HepG2 (cell line): ENCODE results near the gene MDFIC. TPM values are rescaled to one million over a fixed set of nuclear protein-coding genes. Genes with fewer than 3 reads are reported as not detected.

Source experiments
- ATAC-seq: fragments of 200-7000 bp; cut with Tn5 transposase; 3 replicates; pipeline ENCODE4 v1.9.1; 2020; ENCODE audit warnings: mild to moderate bottlenecking, moderate library complexity
- BruUV-seq: library from RNA; stranded (reverse); fragments of 400-500 nt; replicated peaks from 2 replicates; lab custom pipeline; 2021; lab: Mats Ljungman, UMichigan
- CTCF ChIA-PET: fragments of 300-600 bp; formaldehyde crosslinking; extraction: SDS; loops from one replicate; lab custom pipeline; 2021; ENCODE audit warnings: low total read pairs, inconsistent platforms, low intra/inter-chr PET ratio; lab: Yijun Ruan, JAX
- POLR2A ChIA-PET: fragments of 350-600 bp; sonication (Branson Sonifier 250); formaldehyde crosslinking; loops from one replicate; lab custom pipeline; 2020; ENCODE audit warnings: antibody characterized with exemption, inconsistent platforms; lab: Yijun Ruan, JAX
- DNase-seq: peaks from one replicate; pipeline ENCODE4 v3.0.0-alpha.2; 2015; ENCODE audit warnings: low spot score
- FAIRE-seq: peaks from 3 replicates; lab custom pipeline; 2011; peaks lifted over from hg19 to GRCh38; lab: Jason Lieb, UNC
- H2AFZ ChIP-seq: one replicate; pipeline ENCODE4 v1.6.1; 2011; ENCODE audit warnings: low read length, inconsistent platforms
- H3K27ac ChIP-seq: fragments of 300-600 bp; 3 replicates; pipeline ENCODE4 v1.8.0; 2011; ENCODE audit warnings: mixed run types, mild to moderate bottlenecking, mixed read lengths, low read length, inconsistent platforms; ENCODE audit not compliant: insufficient read depth; ENCODE audit errors: extremely low read length
- H3K27me3 ChIP-seq, 2 experiments: fragments of 200-600 bp in 1 of 2; 2 replicates in 1 of 2; 3 replicates in 1 of 2; pipeline versions ENCODE4 v1.6.0 to v1.8.0; 2011; ENCODE audit warnings: low read length in 2 of 2, mild to moderate bottlenecking in 2 of 2, moderate library complexity in 2 of 2, inconsistent platforms in 1 of 2; ENCODE audit not compliant: insufficient read depth in 2 of 2, control insufficient read depth in 1 of 2
- H3K36me3 ChIP-seq, 2 experiments: fragments of 200-600 bp in 1 of 2; replicated peaks in 1 of 2; 2 replicates in 1 of 2; 3 replicates in 1 of 2; pipeline versions ENCODE4 v1.5.1 to v1.8.0; 2011; ENCODE audit warnings: low read length in 2 of 2, inconsistent platforms in 1 of 2; ENCODE audit not compliant: insufficient read depth in 2 of 2, control insufficient read depth in 1 of 2
- H3K4me1 ChIP-seq: 2 replicates; pipeline ENCODE4 v1.5.1; 2012; ENCODE audit warnings: low read length, inconsistent platforms; ENCODE audit not compliant: insufficient read depth
- H3K4me2 ChIP-seq: 2 replicates; pipeline ENCODE4 v1.6.0; 2011; ENCODE audit warnings: low read depth, low read length, inconsistent platforms
- H3K4me3 ChIP-seq, 3 experiments: fragments of 200-600 bp in 1 of 3; sonication (generic), shearing (Covaris generic) in 1 of 3; replicated peaks in 1 of 3; 2 replicates each; pipeline ENCODE4 v1.5.1; 2011 to 2016; ENCODE audit warnings: low read length in 3 of 3, inconsistent platforms in 2 of 3, low read depth in 2 of 3, mild to moderate bottlenecking in 2 of 3, control low read depth in 1 of 3, mixed read lengths in 1 of 3; ENCODE audit not compliant: insufficient read depth in 1 of 3
- H3K79me2 ChIP-seq: one replicate; pipeline ENCODE4 v1.6.1; 2011; ENCODE audit warnings: low read length, inconsistent platforms; ENCODE audit not compliant: insufficient read depth
- H3K9ac ChIP-seq: 2 replicates; pipeline ENCODE4 v1.6.0; 2011; ENCODE audit warnings: mild to moderate bottlenecking, low read depth, low read length, inconsistent platforms; ENCODE audit not compliant: insufficient read depth
- H3K9me3 ChIP-seq: 2 replicates; pipeline ENCODE4 v1.5.1; 2012; ENCODE audit warnings: mild to moderate bottlenecking, low read length
- H4K20me1 ChIP-seq: 2 replicates; pipeline ENCODE4 v1.6.0; 2011; ENCODE audit warnings: inconsistent platforms, mild to moderate bottlenecking, low read length, moderate library complexity; ENCODE audit not compliant: insufficient read depth
- ATF7-NPFF ChIP-seq: sonication (generic); formaldehyde crosslinking; IDR thresholded peaks from 2 replicates; pipeline ENCODE4 v1.8.1; 2023; ENCODE audit warnings: mild to moderate bottlenecking, low read depth, missing genetic modification reagents, moderate library complexity
- FOSL2 ChIP-seq: sonication (generic); formaldehyde crosslinking; IDR thresholded peaks from 2 replicates; pipeline ENCODE4 v1.4.0; 2020; ENCODE audit warnings: missing genetic modification reagents
- GZF1 ChIP-seq: sonication (generic); formaldehyde crosslinking; IDR thresholded peaks from 2 replicates; pipeline ENCODE4 v1.5.1; 2020; ENCODE audit warnings: mild to moderate bottlenecking, missing genetic modification reagents
- HOXA9 ChIP-seq: sonication (generic); formaldehyde crosslinking; IDR thresholded peaks from 2 replicates; pipeline ENCODE4 v1.8.1; 2022; ENCODE audit warnings: missing genetic modification reagents, mild to moderate bottlenecking, moderate library complexity, borderline replicate concordance
- KDM3A ChIP-seq: IDR thresholded peaks from 2 replicates; pipeline ENCODE4 v1.6.1; 2018; ENCODE audit warnings: low read depth, missing compliant biosample characterization
- NFYC ChIP-seq: IDR thresholded peaks from 2 replicates; pipeline ENCODE4 v1.6.1; 2016; ENCODE audit warnings: missing genetic modification reagents, missing compliant biosample characterization
- NR2F2 ChIP-seq: IDR thresholded peaks from 2 replicates; pipeline ENCODE4 v1.6.1; 2012; ENCODE audit warnings: low read depth, inconsistent platforms, borderline replicate concordance
- REXO4 ChIP-seq: sonication (generic); formaldehyde crosslinking; IDR thresholded peaks from 2 replicates; pipeline ENCODE4 v1.8.0; 2022; ENCODE audit warnings: missing genetic modification reagents, mild to moderate bottlenecking, borderline replicate concordance
- SATB2 ChIP-seq: sonication (generic); formaldehyde crosslinking; IDR thresholded peaks from 2 replicates; pipeline ENCODE4 v1.5.0; 2020; ENCODE audit warnings: missing genetic modification reagents
- SP5 ChIP-seq: IDR thresholded peaks from 2 replicates; pipeline ENCODE4 v1.6.1; 2016; ENCODE audit warnings: low read depth, borderline replicate concordance
- TBP ChIP-seq: sonication (generic); formaldehyde crosslinking; IDR thresholded peaks from 2 replicates; pipeline ENCODE4 v1.5.0; 2020; ENCODE audit warnings: missing genetic modification reagents
- WGBS: methylation state at CpG from one replicate; pipeline ENCODE4 v1.1.6; 2017; ENCODE audit warnings: low lambda C conversion rate; 5-methylcytosine and 5-hydroxymethylcytosine counted together
- in situ Hi-C: cut with HindIII; loops from 2 replicates; pipeline ENCODE4 v1.10.0; 2017; ENCODE audit warnings: low pct_unique_long_range_greater_than_20kb; ENCODE audit not compliant: extremely low pct_ligation_motif_present
- intact Hi-C: fragments of 100-400 bp; cut with micrococcal nuclease; formaldehyde crosslinking; loops from one replicate; pipeline ENCODE4 v1.10.0; 2022; ENCODE audit not compliant: unreplicated experiment
- polyA plus RNA-seq, 8 experiments: library from polyadenylated mRNA; depleted of rRNA in 3 of 8; stranded (reverse) in 7 of 8; unstranded in 1 of 8; fragments of >200 nt; fragmentation: Illumina TruSeq in 4 of 8; extraction: Trizol in 4 of 8; gene quantifications; 2 replicates each; pipeline versions ENCODE4 v1.2.1 to v1.2.3, GENCODE V29; 2011 to 2016; ENCODE audit warnings: low read depth in 4 of 8, missing spikeins in 1 of 8, mixed read lengths in 1 of 8; ENCODE audit not compliant: insufficient read depth in 1 of 8
- total RNA-seq, 5 experiments: library from RNA; depleted of rRNA; stranded (reverse); fragments of >200 nt; fragmentation: Illumina TruSeq; extraction: Trizol; gene quantifications; 2 replicates each; pipeline ENCODE4 v1.2.3, GENCODE V29; 2016; ENCODE audit warnings: low read depth in 1 of 5
- TF ChIP-seq, protein P1 (sequence below): sonication (generic); formaldehyde crosslinking; IDR thresholded peaks from 2 replicates; pipeline ENCODE4 v1.8.1; 2022; ENCODE audit warnings: low read depth, mild to moderate bottlenecking, missing genetic modification reagents
- TF ChIP-seq, protein P2 (sequence below): sonication (generic); formaldehyde crosslinking; IDR thresholded peaks from 2 replicates; pipeline ENCODE4 v1.4.0; 2020; ENCODE audit warnings: mild to moderate bottlenecking, low read depth, missing genetic modification reagents

Gene MDFIC
- total and polyA plus RNA-seq, 2 of the 13 experiments (the other 11 are each of a cell fraction or from before 2014, with no cell fraction given): 0.13 TPM; not detected in 1

DNA sequence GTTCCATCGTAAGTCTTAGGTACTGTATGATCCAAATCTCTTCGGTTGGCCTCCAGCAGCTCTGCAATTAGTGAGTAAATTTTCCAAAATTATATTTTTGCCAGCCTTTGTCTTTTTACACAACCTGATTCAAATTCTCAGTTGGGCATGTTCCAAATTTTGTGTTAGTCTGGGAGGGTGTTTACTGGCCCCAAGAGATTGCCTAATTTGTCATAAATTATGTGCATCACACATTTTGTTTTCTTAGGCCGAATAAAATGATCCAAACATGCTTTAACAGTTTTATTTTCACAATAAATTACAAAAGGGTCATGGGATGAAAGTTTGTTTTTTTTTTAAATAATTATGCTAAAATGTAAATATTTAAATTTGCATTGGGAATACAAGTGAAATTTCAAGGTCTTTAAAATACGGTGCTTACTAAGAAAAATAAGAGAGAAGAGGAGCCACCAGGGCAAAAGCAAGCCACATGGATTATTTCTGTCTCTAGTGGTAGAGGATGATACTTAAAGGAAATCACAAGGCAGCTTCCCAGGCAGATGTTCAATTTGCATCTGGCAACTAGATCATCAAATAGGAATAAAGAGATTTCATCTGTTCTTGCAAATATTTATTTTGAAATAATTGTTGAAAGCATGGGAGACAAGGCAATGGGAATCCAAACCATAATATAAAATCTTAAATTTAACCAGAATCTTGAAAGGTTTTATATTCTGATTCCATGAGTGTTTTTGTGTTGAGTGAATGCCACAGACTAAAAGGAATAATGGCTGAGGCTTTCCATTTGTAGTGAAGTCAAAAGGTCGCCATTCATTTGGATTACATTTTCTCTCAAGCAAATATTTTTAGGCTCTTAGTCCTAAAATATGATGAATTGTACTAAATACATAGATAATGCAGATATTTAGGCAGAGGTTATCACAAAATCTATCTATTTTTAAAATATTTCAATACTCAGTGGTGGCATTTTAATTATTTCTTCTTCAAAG is 111.1 kb downstream of the MDFIC start:
- CTCF ChIA-PET: no interaction called here
- DNase-seq (no peak), FAIRE-seq (no peak)
- no peak overlapping the region for H3K9ac ChIP-seq
- H3K79me2 ChIP-seq: no peaks in the 10 kb centered on the region
- intact Hi-C loops: no loop called here
- BruUV-seq: no TSS peak
- H3K36me3 ChIP-seq: no peaks in the 10 kb centered on the region
- H4K20me1 ChIP-seq: no peaks in the 10 kb centered on the region
- H3K9me3 ChIP-seq: no peaks in the 10 kb centered on the region
- H2AFZ ChIP-seq: no peak overlapping the region
- H3K27me3 ChIP-seq: no peaks in the 10 kb centered on the region
- H3K27ac ChIP-seq: no peak overlapping the region
- no peaks in the 10 kb centered on the region for H3K4me1 ChIP-seq
- H3K4me2 ChIP-seq: no peak overlapping the region
- TF ChIP-seq NR2F2: no peak
- TF ChIP-seq, all 625 proteins: peak for 0
- POLR2A ChIA-PET: no interaction called here
- no peak for ATAC-seq
- no peak overlapping the region for H3K4me3 ChIP-seq
- WGBS: 51% methylated on average over 5 of the region's 5 CpGs
- in situ Hi-C loops: no loop called here

DNA sequence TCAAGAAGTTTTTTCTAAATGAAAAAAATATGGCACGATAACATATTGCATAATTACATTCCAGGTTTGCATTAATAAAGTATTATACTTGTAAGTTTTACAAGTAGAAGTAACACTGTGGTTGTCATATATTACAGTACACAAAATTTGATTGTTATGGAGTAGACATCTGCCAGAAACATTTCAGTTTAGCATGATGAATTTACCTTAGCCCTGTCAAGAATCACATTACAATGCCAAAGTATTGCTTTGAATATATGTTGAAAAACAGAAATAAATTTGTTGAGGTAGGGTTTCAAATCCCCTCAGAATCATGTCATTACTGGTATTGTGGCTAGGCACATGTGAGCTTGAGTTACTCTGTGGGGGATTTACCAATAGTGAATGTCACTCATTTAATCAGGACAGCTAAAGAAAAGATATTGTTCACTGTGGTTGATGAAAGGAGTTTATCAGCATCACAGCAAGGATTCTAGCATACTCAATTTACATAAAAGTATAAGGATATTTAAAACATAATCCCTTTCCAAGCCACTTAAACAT is 112.1 kb downstream of the MDFIC start:
- POLR2A ChIA-PET: no interaction called here
- Histone ChIP-seq H3K4me3 (no peak overlapping the region), H3K79me2 (no peaks in the 10 kb centered on the region), H3K9me3 (no peaks in the 10 kb centered on the region), H4K20me1 (no peaks in the 10 kb centered on the region), H3K27ac (no peak overlapping the region), H2AFZ (no peak overlapping the region), H3K9ac (no peak overlapping the region), H3K27me3 (no peaks in the 10 kb centered on the region), H3K36me3 (no peaks in the 10 kb centered on the region), H3K4me2 (no peak overlapping the region), H3K4me1 (no peaks in the 10 kb centered on the region)
- CTCF ChIA-PET: no interaction called here
- 41% methylated on average over 1 of the region's 1 CpG for WGBS
- in situ Hi-C loops (no loop called here), intact Hi-C loops (no loop called here)
- BruUV-seq: no TSS peak
- FAIRE-seq: no peak
- no peak for ATAC-seq
- DNase-seq: no peak
- TF ChIP-seq HOXA9 (CRISPR knock-in tag): no peak
- TF ChIP-seq, protein P1, sequence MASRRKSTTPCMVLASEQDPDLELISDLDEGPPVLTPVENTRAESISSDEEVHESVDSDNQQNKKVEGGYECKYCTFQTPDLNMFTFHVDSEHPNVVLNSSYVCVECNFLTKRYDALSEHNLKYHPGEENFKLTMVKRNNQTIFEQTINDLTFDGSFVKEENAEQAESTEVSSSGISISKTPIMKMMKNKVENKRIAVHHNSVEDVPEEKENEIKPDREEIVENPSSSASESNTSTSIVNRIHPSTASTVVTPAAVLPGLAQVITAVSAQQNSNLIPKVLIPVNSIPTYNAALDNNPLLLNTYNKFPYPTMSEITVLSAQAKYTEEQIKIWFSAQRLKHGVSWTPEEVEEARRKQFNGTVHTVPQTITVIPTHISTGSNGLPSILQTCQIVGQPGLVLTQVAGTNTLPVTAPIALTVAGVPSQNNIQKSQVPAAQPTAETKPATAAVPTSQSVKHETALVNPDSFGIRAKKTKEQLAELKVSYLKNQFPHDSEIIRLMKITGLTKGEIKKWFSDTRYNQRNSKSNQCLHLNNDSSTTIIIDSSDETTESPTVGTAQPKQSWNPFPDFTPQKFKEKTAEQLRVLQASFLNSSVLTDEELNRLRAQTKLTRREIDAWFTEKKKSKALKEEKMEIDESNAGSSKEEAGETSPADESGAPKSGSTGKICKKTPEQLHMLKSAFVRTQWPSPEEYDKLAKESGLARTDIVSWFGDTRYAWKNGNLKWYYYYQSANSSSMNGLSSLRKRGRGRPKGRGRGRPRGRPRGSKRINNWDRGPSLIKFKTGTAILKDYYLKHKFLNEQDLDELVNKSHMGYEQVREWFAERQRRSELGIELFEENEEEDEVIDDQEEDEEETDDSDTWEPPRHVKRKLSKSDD: no peak
- no peak for TF ChIP-seq ATF7-NPFF (CRISPR knock-in tag)
- TF ChIP-seq SP5 (CRISPR knock-in tag): no peak
- TF ChIP-seq, protein P2, sequence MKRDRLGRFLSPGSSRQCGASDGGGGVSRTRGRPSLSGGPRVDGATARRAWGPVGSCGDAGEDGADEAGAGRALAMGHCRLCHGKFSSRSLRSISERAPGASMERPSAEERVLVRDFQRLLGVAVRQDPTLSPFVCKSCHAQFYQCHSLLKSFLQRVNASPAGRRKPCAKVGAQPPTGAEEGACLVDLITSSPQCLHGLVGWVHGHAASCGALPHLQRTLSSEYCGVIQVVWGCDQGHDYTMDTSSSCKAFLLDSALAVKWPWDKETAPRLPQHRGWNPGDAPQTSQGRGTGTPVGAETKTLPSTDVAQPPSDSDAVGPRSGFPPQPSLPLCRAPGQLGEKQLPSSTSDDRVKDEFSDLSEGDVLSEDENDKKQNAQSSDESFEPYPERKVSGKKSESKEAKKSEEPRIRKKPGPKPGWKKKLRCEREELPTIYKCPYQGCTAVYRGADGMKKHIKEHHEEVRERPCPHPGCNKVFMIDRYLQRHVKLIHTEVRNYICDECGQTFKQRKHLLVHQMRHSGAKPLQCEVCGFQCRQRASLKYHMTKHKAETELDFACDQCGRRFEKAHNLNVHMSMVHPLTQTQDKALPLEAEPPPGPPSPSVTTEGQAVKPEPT (CRISPR knock-in tag): no peak
- TF ChIP-seq TBP (CRISPR knock-in tag): no peak
- TF ChIP-seq SATB2 (CRISPR knock-in tag): no peak
- no peak for TF ChIP-seq KDM3A (CRISPR knock-in tag)
- TF ChIP-seq NFYC: no peak
- TF ChIP-seq REXO4 (CRISPR knock-in tag): no peak
- TF ChIP-seq FOSL2 (CRISPR knock-in tag): no peak
- TF ChIP-seq GZF1 (CRISPR knock-in tag): no peak
